ENCODE measurements around the gene C5orf52.
"Not testable (repeated sequence)": the region's sequence is repeated elsewhere in the genome, so short reads cannot be mapped to it uniquely, and the experiment has no call there.

The C5orf52 gene

DNA sequence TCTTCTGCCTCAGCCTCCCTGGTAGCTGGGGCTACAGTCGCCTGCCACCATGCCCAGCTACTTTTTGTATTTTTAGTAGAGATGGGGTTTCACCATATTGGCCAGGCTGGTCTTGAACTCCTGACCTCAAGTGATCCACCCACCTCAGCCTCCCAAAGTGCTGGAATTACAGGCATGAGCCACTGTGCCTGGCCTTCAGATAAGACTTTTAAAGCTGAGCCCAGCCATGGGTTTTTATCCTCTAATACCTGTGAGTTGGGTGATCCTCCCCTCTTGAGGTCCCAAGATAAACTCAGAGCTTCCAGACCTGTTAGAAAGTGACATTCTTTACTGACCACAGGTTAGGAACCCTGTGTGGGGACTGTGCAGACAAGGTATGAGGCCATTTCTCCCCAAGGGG is 56.5 kb downstream of the C5orf52 start:
- DNase-seq: not testable (repeated sequence)
